Erythroblast (primary cell): ENCODE measurements around the gene ZIC5.

Experiments used
- GATA1 ChIP-seq: IDR thresholded peaks from 2 replicates; pipeline ENCODE4 v1.6.1; 2011; ENCODE audit warnings: low read depth, mild to moderate bottlenecking, control low read depth, low read length, moderate library complexity
- POLR2A ChIP-seq: IDR thresholded peaks from 2 replicates; pipeline ENCODE4 v1.6.1; 2011; ENCODE audit warnings: mild to moderate bottlenecking, low read length

GRCh38 chr13:99948411-99948810, 23.2 kb downstream of the ZIC5 start:
- TF ChIP-seq POLR2A: no peak
- no peak for TF ChIP-seq GATA1
